GM23338 (cell line): ENCODE results near the gene EN2. TPM values are rescaled to one million over a fixed set of nuclear protein-coding genes. Genes with fewer than 3 reads are reported as not detected.

Source experiments
- ATAC-seq: fragments of 200-7000 bp; cut with Tn5 transposase; 3 replicates; pipeline ENCODE4 v1.9.1; 2020
- DNase-seq: peaks from one replicate; pipeline ENCODE4 v3.0.0-alpha.2; 2015; ENCODE audit warnings: low spot score
- H2AFZ ChIP-seq: fragments of 200-600 bp; sonication (generic); 2 replicates; pipeline ENCODE4 v1.8.0; 2016; ENCODE audit warnings: antibody characterized with exemption, mild to moderate bottlenecking, moderate library complexity
- H3F3A ChIP-seq: fragments of 200-600 bp; sonication (generic); replicated peaks from 2 replicates; pipeline ENCODE4 v1.8.0; 2017; ENCODE audit warnings: antibody characterized with exemption, mixed run types, low read depth
- H3K27ac ChIP-seq: fragments of 200-600 bp; sonication (generic); 2 replicates; pipeline ENCODE4 v1.6.1; 2016; ENCODE audit warnings: low read depth
- H3K27me3 ChIP-seq: fragments of 200-600 bp; sonication (generic); 2 replicates; pipeline ENCODE4 v1.8.0; 2016; ENCODE audit warnings: mild to moderate bottlenecking, mixed run types, moderate library complexity; ENCODE audit not compliant: insufficient read depth
- H3K36me3 ChIP-seq: fragments of 200-600 bp; sonication (generic); 2 replicates; pipeline ENCODE4 v1.8.0; 2016; ENCODE audit warnings: mild to moderate bottlenecking; ENCODE audit not compliant: insufficient read depth
- H3K4me1 ChIP-seq: fragments of 200-600 bp; sonication (generic); 2 replicates; pipeline ENCODE4 v1.8.0; 2016; ENCODE audit warnings: mild to moderate bottlenecking, moderate library complexity; ENCODE audit not compliant: insufficient read depth
- H3K4me2 ChIP-seq: fragments of 200-600 bp; sonication (generic); 2 replicates; pipeline ENCODE4 v1.7.1; 2017; ENCODE audit warnings: mixed run types
- H3K4me3 ChIP-seq: fragments of 200-600 bp; sonication (generic); 2 replicates; pipeline ENCODE4 v1.6.1; 2016; ENCODE audit warnings: mixed run types
- H3K79me2 ChIP-seq: fragments of 200-600 bp; sonication (generic); replicated peaks from 2 replicates; pipeline ENCODE4 v1.8.0; 2017; ENCODE audit warnings: mild to moderate bottlenecking; ENCODE audit not compliant: insufficient read depth
- H3K9me2 ChIP-seq: fragments of 200-600 bp; sonication (generic); 2 replicates; pipeline ENCODE4 v1.8.0; 2017; ENCODE audit not compliant: insufficient read depth
- H4K20me1 ChIP-seq: fragments of 200-600 bp; sonication (generic); replicated peaks from 2 replicates; pipeline ENCODE4 v1.8.0; 2017; ENCODE audit warnings: mild to moderate bottlenecking; ENCODE audit not compliant: insufficient read depth
- H3K27ac Mint-ChIP-seq: 2 replicates; pipeline ENCODE4 v1.8.0; 2020; ENCODE audit warnings: inconsistent platforms, mild to moderate bottlenecking, moderate library complexity, mixed read lengths
- H3K27me3 Mint-ChIP-seq: 3 replicates; pipeline ENCODE4 v1.8.0; 2022; ENCODE audit warnings: low read depth, mild to moderate bottlenecking, moderate library complexity, mixed read lengths, inconsistent platforms; ENCODE audit not compliant: insufficient read depth, poor library complexity
- H3K36me3 Mint-ChIP-seq: 3 replicates; pipeline ENCODE4 v1.8.0; 2021; ENCODE audit warnings: low read depth, mild to moderate bottlenecking, inconsistent platforms, moderate library complexity, mixed read lengths
- H3K4me1 Mint-ChIP-seq: 3 replicates; pipeline ENCODE4 v1.8.0; 2020; ENCODE audit warnings: mild to moderate bottlenecking, inconsistent platforms, mixed read lengths
- H3K4me3 Mint-ChIP-seq: 3 replicates; pipeline ENCODE4 v1.8.0; 2021; ENCODE audit warnings: moderate library complexity, mild to moderate bottlenecking, inconsistent platforms, mixed read lengths
- H3K9me3 Mint-ChIP-seq: 3 replicates; pipeline ENCODE4 v1.8.0; 2020; ENCODE audit warnings: moderate library complexity, mild to moderate bottlenecking, inconsistent platforms, mixed read lengths
- CREB1 ChIP-seq: fragments of 250-450 bp; sonication (Bioruptor Pico); IDR thresholded peaks from 2 replicates; pipeline ENCODE4 v1.5.0; 2020; ENCODE audit warnings: low read depth, mild to moderate bottlenecking, moderate library complexity
- EZH2 ChIP-seq: fragments of 200-600 bp; sonication (generic); IDR thresholded peaks from one replicate; pipeline ENCODE4 v1.8.0; 2017; ENCODE audit warnings: antibody characterized with exemption, mild to moderate bottlenecking, low read depth; ENCODE audit not compliant: unreplicated experiment
- EZH2phosphoT487 ChIP-seq: fragments of 200-600 bp; sonication (generic); IDR thresholded peaks from one replicate; pipeline ENCODE4 v1.8.1; 2018; ENCODE audit warnings: antibody characterized with exemption; ENCODE audit not compliant: unreplicated experiment
- JUNB ChIP-seq: IDR thresholded peaks from one replicate; pipeline ENCODE4 v1.6.1; 2016; ENCODE audit warnings: antibody characterized with exemption; ENCODE audit not compliant: unreplicated experiment
- NANOG ChIP-seq: IDR thresholded peaks from 2 replicates; pipeline ENCODE4 v1.6.1; 2016; ENCODE audit warnings: antibody characterized with exemption, borderline replicate concordance
- POLR2AphosphoS5 ChIP-seq: IDR thresholded peaks from 2 replicates; pipeline ENCODE4 v1.6.1; 2016; ENCODE audit warnings: antibody characterized with exemption, low read depth
- STAT1 ChIP-seq: IDR thresholded peaks from one replicate; pipeline ENCODE4 v1.6.1; 2016; ENCODE audit warnings: antibody characterized with exemption; ENCODE audit not compliant: unreplicated experiment
- ZNF114 ChIP-seq: fragments of 250-450 bp; sonication (Bioruptor Pico); IDR thresholded peaks from 2 replicates; pipeline ENCODE4 v1.5.0; 2020; ENCODE audit warnings: mild to moderate bottlenecking, moderate library complexity
- ZNF331 ChIP-seq: fragments of 250-450 bp; sonication (Bioruptor Pico); IDR thresholded peaks from 2 replicates; pipeline ENCODE4 v1.5.0; 2020; ENCODE audit warnings: low read depth, mild to moderate bottlenecking, moderate library complexity
- polyA plus RNA-seq: library from polyadenylated mRNA; unstranded; fragments of >200 nt; fragmentation: Nextera tagmentation; extraction: Ambion mirVana; gene quantifications from 2 replicates; pipeline ENCODE4 v1.2.1, GENCODE V29; 2016
- total RNA-seq: library from RNA; depleted of rRNA; stranded (reverse); fragments of >200 nt; shearing (Covaris generic); gene quantifications from 2 replicates; pipeline ENCODE4 v1.2.3, GENCODE V29; 2014
- TF ChIP-seq, protein P1 (sequence below), 2 experiments: fragments of 200-600 bp in 1 of 2; sonication (generic) in 1 of 2; conservative IDR thresholded peaks; 2 replicates each; pipeline versions ENCODE4 v1.5.1 to v1.6.1; 2016 to 2017; ENCODE audit warnings: antibody characterized with exemption in 2 of 2, low read depth in 2 of 2, mild to moderate bottlenecking in 2 of 2, moderate library complexity in 1 of 2
- TF ChIP-seq, protein P2 (sequence below): fragments of 250-450 bp; sonication (Bioruptor Pico); IDR thresholded peaks from 2 replicates; pipeline ENCODE4 v1.5.0; 2020; ENCODE audit warnings: mild to moderate bottlenecking, moderate library complexity
- TF ChIP-seq, protein P3 (sequence below): IDR thresholded peaks from 2 replicates; pipeline ENCODE4 v1.6.1; 2016; ENCODE audit warnings: antibody characterized with exemption
- TF ChIP-seq, protein P4 (sequence below): IDR thresholded peaks from one replicate; pipeline ENCODE4 v1.6.1; 2018; ENCODE audit warnings: antibody characterized with exemption; ENCODE audit not compliant: unreplicated experiment

EN2 gene
- total and polyA plus RNA-seq, 2 experiments from 2014 or later, result not detected

DNA sequence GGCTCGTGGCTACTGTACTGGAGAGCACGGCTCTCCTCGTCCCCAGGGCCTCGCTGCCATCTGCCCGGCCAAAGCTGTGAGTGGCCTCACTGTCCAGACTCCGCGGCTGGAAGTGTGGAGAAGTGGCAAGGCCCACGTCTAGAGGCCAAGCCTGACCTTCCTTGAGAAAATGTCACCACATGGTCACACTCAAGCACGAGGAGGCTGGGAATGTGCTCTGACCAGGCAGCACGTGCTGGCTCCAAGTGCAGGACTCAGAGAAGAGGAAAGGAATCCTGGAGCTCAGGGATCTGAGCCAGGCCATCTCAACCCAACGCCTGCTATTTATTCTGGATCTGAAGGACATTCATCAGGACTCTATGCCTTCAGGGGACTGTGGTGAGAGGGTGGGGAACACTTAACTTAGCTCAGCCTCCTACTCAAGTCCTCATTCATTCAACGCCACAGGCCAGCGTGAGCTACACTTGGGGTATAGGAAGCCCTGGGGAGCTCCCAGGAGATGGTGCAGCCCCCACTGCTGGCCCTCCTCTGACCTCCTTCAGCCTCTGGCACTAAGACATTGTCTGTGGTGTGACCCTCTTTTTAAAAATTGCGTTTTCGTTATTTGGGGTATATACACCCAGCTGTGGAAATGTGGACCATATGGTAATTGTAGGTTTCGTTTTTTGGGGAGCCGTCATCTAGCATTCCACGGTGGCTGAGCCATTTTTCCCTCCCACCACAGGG is 29.0 kb downstream of the EN2 start:
- H3K9me3 Mint-ChIP-seq, result no peaks in the 10 kb centered on the region; the same call in 2 of the 3 replicates
- 0 out of 2 replicates have a peak, but pooled peaks cover 17% of the 10 kb centered on the region for H3F3A ChIP-seq
- peaks cover 76% of the 10 kb centered on the region for H3K27me3 Mint-ChIP-seq
- H2AFZ ChIP-seq, result no peak overlapping the region
- no peak overlapping the region for H3K4me3 Mint-ChIP-seq
- peaks cover 41% of the 10 kb centered on the region for H3K4me1 Mint-ChIP-seq
- H3K36me3 ChIP-seq, result no peaks in the 10 kb centered on the region
- H3K4me1 ChIP-seq, result peaks cover 22% of the 10 kb centered on the region
- no peak overlapping the region for H3K27ac Mint-ChIP-seq
- no peaks in the 10 kb centered on the region for H4K20me1 ChIP-seq
- no peaks in the 10 kb centered on the region for H3K79me2 ChIP-seq
- no peak overlapping the region for H3K4me2 ChIP-seq
- no peak overlapping the region for H3K27ac ChIP-seq
- no peaks in the 10 kb centered on the region for H3K36me3 Mint-ChIP-seq
- no peak for ATAC-seq
- peaks cover 62% of the 10 kb centered on the region for H3K27me3 ChIP-seq
- no peak for DNase-seq
- no peak overlapping the region for H3K4me3 ChIP-seq
- TF ChIP-seq EZH2 (no peak), POLR2AphosphoS5 (no peak), JUNB (no peak), CREB1 (no peak), NANOG (no peak), ZNF114 (CRISPR knock-in tag) (no peak), STAT1 (no peak), ZNF331 (CRISPR knock-in tag) (no peak), EZH2phosphoT487 (no peak)
- TF ChIP-seq, protein P1, sequence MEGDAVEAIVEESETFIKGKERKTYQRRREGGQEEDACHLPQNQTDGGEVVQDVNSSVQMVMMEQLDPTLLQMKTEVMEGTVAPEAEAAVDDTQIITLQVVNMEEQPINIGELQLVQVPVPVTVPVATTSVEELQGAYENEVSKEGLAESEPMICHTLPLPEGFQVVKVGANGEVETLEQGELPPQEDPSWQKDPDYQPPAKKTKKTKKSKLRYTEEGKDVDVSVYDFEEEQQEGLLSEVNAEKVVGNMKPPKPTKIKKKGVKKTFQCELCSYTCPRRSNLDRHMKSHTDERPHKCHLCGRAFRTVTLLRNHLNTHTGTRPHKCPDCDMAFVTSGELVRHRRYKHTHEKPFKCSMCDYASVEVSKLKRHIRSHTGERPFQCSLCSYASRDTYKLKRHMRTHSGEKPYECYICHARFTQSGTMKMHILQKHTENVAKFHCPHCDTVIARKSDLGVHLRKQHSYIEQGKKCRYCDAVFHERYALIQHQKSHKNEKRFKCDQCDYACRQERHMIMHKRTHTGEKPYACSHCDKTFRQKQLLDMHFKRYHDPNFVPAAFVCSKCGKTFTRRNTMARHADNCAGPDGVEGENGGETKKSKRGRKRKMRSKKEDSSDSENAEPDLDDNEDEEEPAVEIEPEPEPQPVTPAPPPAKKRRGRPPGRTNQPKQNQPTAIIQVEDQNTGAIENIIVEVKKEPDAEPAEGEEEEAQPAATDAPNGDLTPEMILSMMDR (conservative IDR thresholded peaks at IDR 0.05; ENCODE audit: low read depth in 2 of 2), result no peak
- TF ChIP-seq, protein P2, sequence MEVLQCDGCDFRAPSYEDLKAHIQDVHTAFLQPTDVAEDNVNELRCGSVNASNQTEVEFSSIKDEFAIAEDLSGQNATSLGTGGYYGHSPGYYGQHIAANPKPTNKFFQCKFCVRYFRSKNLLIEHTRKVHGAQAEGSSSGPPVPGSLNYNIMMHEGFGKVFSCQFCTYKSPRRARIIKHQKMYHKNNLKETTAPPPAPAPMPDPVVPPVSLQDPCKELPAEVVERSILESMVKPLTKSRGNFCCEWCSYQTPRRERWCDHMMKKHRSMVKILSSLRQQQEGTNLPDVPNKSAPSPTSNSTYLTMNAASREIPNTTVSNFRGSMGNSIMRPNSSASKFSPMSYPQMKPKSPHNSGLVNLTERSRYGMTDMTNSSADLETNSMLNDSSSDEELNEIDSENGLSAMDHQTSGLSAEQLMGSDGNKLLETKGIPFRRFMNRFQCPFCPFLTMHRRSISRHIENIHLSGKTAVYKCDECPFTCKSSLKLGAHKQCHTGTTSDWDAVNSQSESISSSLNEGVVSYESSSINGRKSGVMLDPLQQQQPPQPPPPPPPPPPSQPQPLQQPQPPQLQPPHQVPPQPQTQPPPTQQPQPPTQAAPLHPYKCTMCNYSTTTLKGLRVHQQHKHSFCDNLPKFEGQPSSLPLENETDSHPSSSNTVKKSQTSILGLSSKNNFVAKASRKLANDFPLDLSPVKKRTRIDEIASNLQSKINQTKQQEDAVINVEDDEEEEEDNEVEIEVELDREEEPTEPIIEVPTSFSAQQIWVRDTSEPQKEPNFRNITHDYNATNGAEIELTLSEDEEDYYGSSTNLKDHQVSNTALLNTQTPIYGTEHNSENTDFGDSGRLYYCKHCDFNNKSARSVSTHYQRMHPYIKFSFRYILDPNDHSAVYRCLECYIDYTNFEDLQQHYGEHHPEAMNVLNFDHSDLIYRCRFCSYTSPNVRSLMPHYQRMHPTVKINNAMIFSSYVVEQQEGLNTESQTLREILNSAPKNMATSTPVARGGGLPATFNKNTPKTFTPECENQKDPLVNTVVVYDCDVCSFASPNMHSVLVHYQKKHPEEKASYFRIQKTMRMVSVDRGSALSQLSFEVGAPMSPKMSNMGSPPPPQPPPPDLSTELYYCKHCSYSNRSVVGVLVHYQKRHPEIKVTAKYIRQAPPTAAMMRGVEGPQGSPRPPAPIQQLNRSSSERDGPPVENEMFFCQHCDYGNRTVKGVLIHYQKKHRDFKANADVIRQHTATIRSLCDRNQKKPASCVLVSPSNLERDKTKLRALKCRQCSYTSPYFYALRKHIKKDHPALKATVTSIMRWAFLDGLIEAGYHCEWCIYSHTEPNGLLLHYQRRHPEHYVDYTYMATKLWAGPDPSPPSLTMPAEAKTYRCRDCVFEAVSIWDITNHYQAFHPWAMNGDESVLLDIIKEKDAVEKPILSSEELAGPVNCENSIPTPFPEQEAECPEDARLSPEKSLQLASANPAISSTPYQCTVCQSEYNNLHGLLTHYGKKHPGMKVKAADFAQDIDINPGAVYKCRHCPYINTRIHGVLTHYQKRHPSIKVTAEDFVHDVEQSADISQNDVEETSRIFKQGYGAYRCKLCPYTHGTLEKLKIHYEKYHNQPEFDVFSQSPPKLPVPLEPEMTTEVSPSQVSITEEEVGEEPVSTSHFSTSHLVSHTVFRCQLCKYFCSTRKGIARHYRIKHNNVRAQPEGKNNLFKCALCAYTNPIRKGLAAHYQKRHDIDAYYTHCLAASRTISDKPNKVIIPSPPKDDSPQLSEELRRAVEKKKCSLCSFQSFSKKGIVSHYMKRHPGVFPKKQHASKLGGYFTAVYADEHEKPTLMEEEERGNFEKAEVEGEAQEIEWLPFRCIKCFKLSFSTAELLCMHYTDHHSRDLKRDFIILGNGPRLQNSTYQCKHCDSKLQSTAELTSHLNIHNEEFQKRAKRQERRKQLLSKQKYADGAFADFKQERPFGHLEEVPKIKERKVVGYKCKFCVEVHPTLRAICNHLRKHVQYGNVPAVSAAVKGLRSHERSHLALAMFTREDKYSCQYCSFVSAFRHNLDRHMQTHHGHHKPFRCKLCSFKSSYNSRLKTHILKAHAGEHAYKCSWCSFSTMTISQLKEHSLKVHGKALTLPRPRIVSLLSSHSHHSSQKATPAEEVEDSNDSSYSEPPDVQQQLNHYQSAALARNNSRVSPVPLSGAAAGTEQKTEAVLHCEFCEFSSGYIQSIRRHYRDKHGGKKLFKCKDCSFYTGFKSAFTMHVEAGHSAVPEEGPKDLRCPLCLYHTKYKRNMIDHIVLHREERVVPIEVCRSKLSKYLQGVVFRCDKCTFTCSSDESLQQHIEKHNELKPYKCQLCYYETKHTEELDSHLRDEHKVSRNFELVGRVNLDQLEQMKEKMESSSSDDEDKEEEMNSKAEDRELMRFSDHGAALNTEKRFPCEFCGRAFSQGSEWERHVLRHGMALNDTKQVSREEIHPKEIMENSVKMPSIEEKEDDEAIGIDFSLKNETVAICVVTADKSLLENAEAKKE (CRISPR knock-in tag), result no peak
- TF ChIP-seq, protein P3, sequence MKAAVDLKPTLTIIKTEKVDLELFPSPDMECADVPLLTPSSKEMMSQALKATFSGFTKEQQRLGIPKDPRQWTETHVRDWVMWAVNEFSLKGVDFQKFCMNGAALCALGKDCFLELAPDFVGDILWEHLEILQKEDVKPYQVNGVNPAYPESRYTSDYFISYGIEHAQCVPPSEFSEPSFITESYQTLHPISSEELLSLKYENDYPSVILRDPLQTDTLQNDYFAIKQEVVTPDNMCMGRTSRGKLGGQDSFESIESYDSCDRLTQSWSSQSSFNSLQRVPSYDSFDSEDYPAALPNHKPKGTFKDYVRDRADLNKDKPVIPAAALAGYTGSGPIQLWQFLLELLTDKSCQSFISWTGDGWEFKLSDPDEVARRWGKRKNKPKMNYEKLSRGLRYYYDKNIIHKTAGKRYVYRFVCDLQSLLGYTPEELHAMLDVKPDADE, result no peak
- TF ChIP-seq, protein P4, sequence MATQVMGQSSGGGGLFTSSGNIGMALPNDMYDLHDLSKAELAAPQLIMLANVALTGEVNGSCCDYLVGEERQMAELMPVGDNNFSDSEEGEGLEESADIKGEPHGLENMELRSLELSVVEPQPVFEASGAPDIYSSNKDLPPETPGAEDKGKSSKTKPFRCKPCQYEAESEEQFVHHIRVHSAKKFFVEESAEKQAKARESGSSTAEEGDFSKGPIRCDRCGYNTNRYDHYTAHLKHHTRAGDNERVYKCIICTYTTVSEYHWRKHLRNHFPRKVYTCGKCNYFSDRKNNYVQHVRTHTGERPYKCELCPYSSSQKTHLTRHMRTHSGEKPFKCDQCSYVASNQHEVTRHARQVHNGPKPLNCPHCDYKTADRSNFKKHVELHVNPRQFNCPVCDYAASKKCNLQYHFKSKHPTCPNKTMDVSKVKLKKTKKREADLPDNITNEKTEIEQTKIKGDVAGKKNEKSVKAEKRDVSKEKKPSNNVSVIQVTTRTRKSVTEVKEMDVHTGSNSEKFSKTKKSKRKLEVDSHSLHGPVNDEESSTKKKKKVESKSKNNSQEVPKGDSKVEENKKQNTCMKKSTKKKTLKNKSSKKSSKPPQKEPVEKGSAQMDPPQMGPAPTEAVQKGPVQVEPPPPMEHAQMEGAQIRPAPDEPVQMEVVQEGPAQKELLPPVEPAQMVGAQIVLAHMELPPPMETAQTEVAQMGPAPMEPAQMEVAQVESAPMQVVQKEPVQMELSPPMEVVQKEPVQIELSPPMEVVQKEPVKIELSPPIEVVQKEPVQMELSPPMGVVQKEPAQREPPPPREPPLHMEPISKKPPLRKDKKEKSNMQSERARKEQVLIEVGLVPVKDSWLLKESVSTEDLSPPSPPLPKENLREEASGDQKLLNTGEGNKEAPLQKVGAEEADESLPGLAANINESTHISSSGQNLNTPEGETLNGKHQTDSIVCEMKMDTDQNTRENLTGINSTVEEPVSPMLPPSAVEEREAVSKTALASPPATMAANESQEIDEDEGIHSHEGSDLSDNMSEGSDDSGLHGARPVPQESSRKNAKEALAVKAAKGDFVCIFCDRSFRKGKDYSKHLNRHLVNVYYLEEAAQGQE, result no peak
- no peaks in the 10 kb centered on the region for H3K9me2 ChIP-seq
